ENCODE data around the gene EPO.
"Not testable (repeated sequence)": the region's sequence is repeated elsewhere in the genome, so short reads cannot be mapped to it uniquely, and the experiment has no call there.

EPO gene

DNA sequence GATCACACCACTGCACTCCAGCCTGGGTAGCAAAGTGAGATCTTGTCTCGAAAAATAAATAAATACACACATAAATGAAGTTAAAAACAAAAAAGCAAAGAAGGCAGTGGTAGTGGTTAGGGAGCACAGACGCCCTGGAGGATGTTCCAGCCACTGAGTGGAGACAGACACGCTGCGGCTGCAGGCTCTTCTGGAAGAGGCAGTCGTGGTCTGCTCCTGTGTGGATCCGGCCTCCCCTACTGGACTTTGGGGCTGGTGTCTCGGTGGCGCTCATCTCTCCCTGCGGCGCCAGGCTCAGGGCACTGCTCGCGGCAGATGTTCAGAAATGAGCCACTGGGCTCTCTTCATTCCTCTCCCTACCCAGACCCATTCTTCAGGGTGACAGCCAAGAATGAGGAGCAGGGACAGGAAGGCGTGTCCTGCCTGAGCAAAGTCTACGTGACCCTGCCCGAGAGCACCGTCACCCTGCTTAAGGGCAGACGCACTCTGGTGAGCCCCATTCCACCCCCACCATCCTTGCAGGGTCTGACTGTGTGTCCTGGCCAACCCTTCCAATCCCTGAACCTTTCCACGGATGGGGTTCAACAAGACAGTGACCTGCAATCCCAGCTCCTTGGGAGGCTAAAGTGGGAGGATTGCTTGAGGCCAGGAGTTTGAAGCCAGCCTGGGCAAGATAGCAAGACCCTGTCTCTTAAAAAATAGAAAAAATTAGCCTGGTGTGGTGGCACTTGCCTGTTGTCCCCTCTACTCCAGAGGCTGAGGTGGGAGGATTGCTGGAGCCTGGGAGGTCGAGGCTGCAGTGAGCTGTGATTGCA lies 39.3 kb downstream of the EPO start:
- Mint-ChIP-seq H3K27me3 (peaks cover 8% of the 10 kb centered on the region), H3K9me3 (no peaks in the 10 kb centered on the region), H3K4me3 (no peak overlapping the region), H3K4me1 (ENCODE audit: low read depth) (no peaks in the 10 kb centered on the region), H3K27ac (no peak overlapping the region), H3K36me3 (ENCODE audit: low read depth) (no peaks in the 10 kb centered on the region)
- intact Hi-C loops (cut with micrococcal nuclease) = no loop called here

DNA sequence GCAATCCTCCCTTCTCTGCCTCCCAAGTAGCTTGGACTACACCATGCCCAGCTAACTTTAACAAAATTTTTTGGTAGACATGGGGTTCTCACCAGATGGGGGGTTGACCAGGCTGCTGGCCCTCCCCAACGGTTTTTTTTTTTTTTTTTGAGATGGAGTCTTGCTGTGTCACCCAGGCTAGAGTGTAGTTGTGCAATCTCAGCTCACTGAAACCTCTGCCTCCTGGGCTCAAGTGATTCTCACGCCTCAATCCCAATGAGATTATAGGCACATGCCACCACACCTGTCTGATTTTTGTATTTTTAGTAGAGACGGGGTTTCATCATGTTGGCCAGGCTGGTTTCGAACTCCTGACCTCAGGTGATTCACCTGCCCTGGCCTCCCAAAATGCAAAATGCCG lies 42.6 kb downstream of the EPO start:
- H3K36me3 Mint-ChIP-seq (ENCODE audit: low read depth); H3K4me1 Mint-ChIP-seq (ENCODE audit: low read depth); H3K9me3 Mint-ChIP-seq; intact Hi-C loops (cut with micrococcal nuclease); H3K27ac Mint-ChIP-seq; H3K4me3 Mint-ChIP-seq: not testable (repeated sequence)
- H3K27me3 Mint-ChIP-seq = peaks cover 10% of the 10 kb centered on the region

GRCh38 chr7:100763556-100764140 lies 43.4 kb downstream of the EPO start:
- intact Hi-C loops (cut with micrococcal nuclease) = no loop called here
- H3K27me3 Mint-ChIP-seq = peaks cover 10% of the 10 kb centered on the region
- H3K4me1 Mint-ChIP-seq (ENCODE audit: low read depth) = no peaks in the 10 kb centered on the region
- no peaks in the 10 kb centered on the region for H3K9me3 Mint-ChIP-seq
- no peak overlapping the region for H3K27ac Mint-ChIP-seq
- H3K36me3 Mint-ChIP-seq (ENCODE audit: low read depth) = no peaks in the 10 kb centered on the region
- no peak overlapping the region for H3K4me3 Mint-ChIP-seq

- no peaks in the 10 kb centered on the region for H3K9me3 Mint-ChIP-seq
- H3K4me1 Mint-ChIP-seq (ENCODE audit: low read depth) = no peaks in the 10 kb centered on the region
- H3K27ac Mint-ChIP-seq = no peak overlapping the region
- no peaks in the 10 kb centered on the region for H3K36me3 Mint-ChIP-seq (ENCODE audit: low read depth)
- peaks cover 9% of the 10 kb centered on the region for H3K27me3 Mint-ChIP-seq
- no peak overlapping the region for H3K4me3 Mint-ChIP-seq
- intact Hi-C loops (cut with micrococcal nuclease) = no loop called here
These were observed 44.6 kb downstream of the EPO start for GRCh38 chr7:100764841-100765240.

- Mint-ChIP-seq H3K27ac (no peak overlapping the region), H3K9me3 (no peaks in the 10 kb centered on the region), H3K4me3 (no peak overlapping the region), H3K4me1 (ENCODE audit: low read depth) (no peaks in the 10 kb centered on the region), H3K36me3 (ENCODE audit: low read depth) (no peaks in the 10 kb centered on the region), H3K27me3 (peaks cover 9% of the 10 kb centered on the region)
- intact Hi-C loops (cut with micrococcal nuclease) = no loop called here
These were observed 45.0 kb downstream of the EPO start for GRCh38 chr7:100765250-100765649.

- H3K9me3 Mint-ChIP-seq = no peaks in the 10 kb centered on the region
- H3K4me3 Mint-ChIP-seq = no peak overlapping the region
- H3K27me3 Mint-ChIP-seq = peaks cover 5% of the 10 kb centered on the region
- no peaks in the 10 kb centered on the region for H3K36me3 Mint-ChIP-seq (ENCODE audit: low read depth)
- no peaks in the 10 kb centered on the region for H3K4me1 Mint-ChIP-seq (ENCODE audit: low read depth)
- intact Hi-C loops (cut with micrococcal nuclease) = no loop called here
- H3K27ac Mint-ChIP-seq = no peak overlapping the region
These were observed 48.5 kb downstream of the EPO start for GRCh38 chr7:100768784-100769183.
